MG63 (cell line): ENCODE results near the gene IFNA14. TPM values are rescaled to one million over a fixed set of nuclear protein-coding genes. Genes with fewer than 3 reads are reported as not detected.
"Not testable (repeated sequence)": the region's sequence is repeated elsewhere in the genome, so short reads cannot be mapped to it uniquely, and the experiment has no call there.

Experiments used
- DNase-seq: peaks from one replicate; pipeline ENCODE4 v3.0.0-alpha.2; 2020
- H3K27me3 ChIP-seq: fragments of 250-450 bp; sonication (Bioruptor Pico); 2 replicates; pipeline ENCODE4 v1.5.1; 2020; ENCODE audit warnings: mild to moderate bottlenecking, moderate library complexity
- H3K36me3 ChIP-seq: fragments of 250-450 bp; sonication (Bioruptor Pico); 2 replicates; pipeline ENCODE4 v1.5.1; 2020; ENCODE audit warnings: mild to moderate bottlenecking, moderate library complexity
- H3K4me3 ChIP-seq: fragments of 250-450 bp; sonication (Bioruptor Pico); 2 replicates; pipeline ENCODE4 v1.5.1; 2020; ENCODE audit warnings: mild to moderate bottlenecking, moderate library complexity
- H3K9me3 ChIP-seq: fragments of 250-450 bp; sonication (Bioruptor Pico); 2 replicates; pipeline ENCODE4 v1.5.1; 2020; ENCODE audit warnings: mild to moderate bottlenecking, moderate library complexity
- total RNA-seq: library from RNA; depleted of rRNA; stranded (reverse); fragments of >200 nt; shearing (Covaris generic); gene quantifications from 2 replicates; pipeline ENCODE4 v1.2.3, GENCODE V29; 2014; ENCODE audit warnings: low replicate concordance; rRNA removed

Gene IFNA14
- not detected in 2 replicates for total RNA-seq

- no peak for DNase-seq
- Histone ChIP-seq H3K4me3 (no peak within 1 kb of the TSS), H3K27me3 (peaks cover 66% of the 10 kb centered on the region), H3K36me3 (no peaks in the 10 kb centered on the region), H3K9me3 (peaks cover 2% of the 10 kb centered on the region; the same call in 1 of the 2 replicates)
Measured at GRCh38 chr9:21239911-21240310, at the start of gene IFNA14. TSS of gene IFNA14 (minus strand) at chr9:21240005. CDS start at chr9:21239935, 70 bp downstream.

GRCh38 chr9:21287280-21287679, 47.5 kb upstream of the IFNA14 start:
- H3K9me3 ChIP-seq = no peaks in the 10 kb centered on the region
- DNase-seq = no peak
- H3K4me3 ChIP-seq = no peak overlapping the region
- no peaks in the 10 kb centered on the region for H3K36me3 ChIP-seq
- H3K27me3 ChIP-seq = peaks cover 81% of the 10 kb centered on the region

- no peak for DNase-seq
- Histone ChIP-seq H3K9me3 (no peaks in the 10 kb centered on the region), H3K27me3 (peaks cover 82% of the 10 kb centered on the region), H3K36me3 (no peaks in the 10 kb centered on the region), H3K4me3 (no peak overlapping the region)
Measured at GRCh38 chr9:21286659-21287058, 46.9 kb upstream of the IFNA14 start.

- DNase-seq = no peak
- H3K9me3 ChIP-seq = no peaks in the 10 kb centered on the region
- no peaks in the 10 kb centered on the region for H3K36me3 ChIP-seq
- peaks cover 83% of the 10 kb centered on the region for H3K27me3 ChIP-seq
- H3K4me3 ChIP-seq = no peak overlapping the region
Measured at GRCh38 chr9:21286099-21286498, 46.3 kb upstream of the IFNA14 start.

DNA sequence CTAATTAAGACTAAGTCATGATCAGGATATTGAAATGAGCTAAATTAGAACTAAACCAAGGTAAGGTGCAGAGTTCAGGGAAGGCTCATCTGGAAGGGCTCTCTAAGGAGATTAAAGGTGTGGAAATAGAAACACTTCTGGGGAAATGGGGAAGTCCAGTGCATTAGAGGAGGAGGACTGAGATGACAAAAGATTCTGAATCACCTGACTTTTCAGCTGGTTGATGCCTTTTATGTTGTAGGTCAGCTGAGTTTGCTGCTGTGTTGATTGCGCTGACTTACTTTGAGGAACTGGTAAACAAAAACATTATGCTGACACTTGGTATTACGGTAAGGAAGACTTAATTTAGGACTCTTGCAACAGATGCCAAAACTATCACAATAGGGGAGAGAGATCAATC, 41.5 kb upstream of the IFNA14 start:
- Histone ChIP-seq H3K9me3 (no peaks in the 10 kb centered on the region), H3K27me3 (peaks cover 81% of the 10 kb centered on the region), H3K4me3 (no peak overlapping the region), H3K36me3 (no peaks in the 10 kb centered on the region)
- no peak for DNase-seq

DNA sequence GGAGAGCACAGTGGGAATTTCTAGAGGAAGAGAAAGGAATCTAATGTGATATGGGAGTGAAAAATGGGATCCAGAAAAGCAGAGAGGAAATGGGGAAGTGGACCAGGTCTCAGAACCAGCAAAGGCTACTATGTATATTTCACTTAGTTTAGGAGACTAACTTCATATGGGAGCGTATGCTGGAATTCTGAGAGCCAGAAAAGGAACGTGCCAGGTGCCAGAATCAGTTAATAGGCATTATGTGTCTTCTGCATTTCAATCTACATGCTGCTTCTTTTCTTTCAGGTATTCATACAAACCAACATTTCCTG, 28.5 kb upstream of the IFNA14 start:
- DNase-seq = no peak
- Histone ChIP-seq H3K4me3 (no peak overlapping the region), H3K9me3 (peaks cover 11% of the 10 kb centered on the region; the same call in 1 of the 2 replicates), H3K27me3 (peaks cover 92% of the 10 kb centered on the region), H3K36me3 (no peaks in the 10 kb centered on the region)

- H3K27me3 ChIP-seq = peaks cover 91% of the 10 kb centered on the region
- peaks cover 9% of the 10 kb centered on the region; the same call in 1 of the 2 replicates for H3K9me3 ChIP-seq
- no peak overlapping the region for H3K4me3 ChIP-seq
- no peaks in the 10 kb centered on the region for H3K36me3 ChIP-seq
- DNase-seq = no peak
Measured at GRCh38 chr9:21267485-21268346, 27.9 kb upstream of the IFNA14 start.

DNA sequence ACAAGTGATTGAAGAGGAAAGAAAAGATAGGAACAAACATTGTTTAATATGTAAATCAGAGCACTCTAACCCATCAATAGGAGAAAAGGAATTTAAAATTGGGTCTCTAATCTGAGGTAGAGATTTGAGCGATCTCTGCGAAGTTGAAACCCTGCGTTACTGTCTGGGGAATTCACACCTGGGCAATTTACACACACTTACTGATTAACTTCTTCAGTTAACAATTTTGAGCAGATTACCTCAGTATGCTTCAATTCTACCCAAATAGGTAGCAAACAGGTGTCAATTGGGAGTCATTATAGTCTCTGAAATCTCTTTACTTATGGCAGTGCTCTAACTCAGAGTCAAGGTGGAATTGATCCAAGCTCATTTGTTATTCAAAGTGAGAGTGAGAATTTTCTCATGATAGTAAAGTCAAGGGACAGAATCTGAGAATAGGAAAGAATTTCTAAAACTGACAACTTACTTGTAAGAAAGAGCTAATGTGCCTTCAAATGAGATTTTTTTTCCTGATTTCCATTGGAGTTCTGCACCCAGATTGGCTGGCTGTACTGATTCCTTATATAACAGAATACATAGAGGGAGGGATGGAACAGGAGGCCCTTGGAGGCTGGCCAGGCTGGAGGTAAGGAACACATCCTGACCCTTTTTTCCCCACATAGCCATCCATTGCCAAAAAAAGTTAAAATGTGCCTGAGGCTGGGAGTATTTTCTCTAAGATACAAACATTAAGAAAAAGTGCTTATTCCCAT, 27.1 kb upstream of the IFNA14 start:
- Histone ChIP-seq H3K4me3 (no peak overlapping the region), H3K36me3 (no peaks in the 10 kb centered on the region), H3K9me3 (peaks cover 9% of the 10 kb centered on the region; the same call in 1 of the 2 replicates), H3K27me3 (peaks cover 96% of the 10 kb centered on the region)
- DNase-seq = no peak

- Histone ChIP-seq H3K9me3 (0 out of 2 replicates have a peak, but pooled peaks cover 2% of the 10 kb centered on the region), H3K27me3 (peaks cover 96% of the 10 kb centered on the region), H3K4me3 (no peak overlapping the region), H3K36me3 (no peaks in the 10 kb centered on the region)
- peak; percentile 53 for DNase-seq
Measured at GRCh38 chr9:21265421-21266189, 25.8 kb upstream of the IFNA14 start.

DNA sequence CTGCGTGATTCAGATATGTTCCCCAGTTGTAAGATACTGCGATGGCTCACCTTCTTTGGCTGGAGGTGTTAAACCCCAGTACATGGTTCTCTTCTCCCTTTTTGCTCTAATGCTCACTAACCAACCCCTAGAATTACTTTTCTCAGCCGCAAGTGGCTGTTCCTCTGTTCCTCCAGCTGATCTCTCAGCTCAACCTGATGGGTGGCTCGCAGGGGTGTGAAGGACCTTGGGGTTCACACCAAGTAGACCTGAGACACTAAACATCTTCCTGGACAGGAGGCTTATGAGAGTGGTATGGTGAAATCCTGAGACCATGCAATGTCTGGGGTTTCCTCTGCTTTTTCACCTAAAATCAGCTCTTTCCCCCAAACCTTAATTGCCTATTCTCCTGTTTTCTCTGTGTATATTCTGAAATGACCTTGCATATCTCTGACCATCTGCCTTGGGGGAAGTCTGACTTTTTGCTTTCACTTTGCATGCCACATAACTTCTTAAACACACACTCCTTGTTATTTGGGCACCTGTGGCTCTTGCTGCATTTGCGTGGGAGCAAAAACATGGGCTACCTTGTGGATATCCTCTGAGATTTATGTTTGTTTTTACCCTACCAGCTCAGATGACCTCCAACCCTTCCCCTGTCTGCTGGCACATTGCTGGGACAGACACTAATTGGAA, 15.9 kb upstream of the IFNA14 start:
- no peaks in the 10 kb centered on the region for H3K9me3 ChIP-seq
- DNase-seq = no peak
- peaks cover 70% of the 10 kb centered on the region for H3K27me3 ChIP-seq
- H3K36me3 ChIP-seq = no peaks in the 10 kb centered on the region
- H3K4me3 ChIP-seq = no peak overlapping the region

DNA sequence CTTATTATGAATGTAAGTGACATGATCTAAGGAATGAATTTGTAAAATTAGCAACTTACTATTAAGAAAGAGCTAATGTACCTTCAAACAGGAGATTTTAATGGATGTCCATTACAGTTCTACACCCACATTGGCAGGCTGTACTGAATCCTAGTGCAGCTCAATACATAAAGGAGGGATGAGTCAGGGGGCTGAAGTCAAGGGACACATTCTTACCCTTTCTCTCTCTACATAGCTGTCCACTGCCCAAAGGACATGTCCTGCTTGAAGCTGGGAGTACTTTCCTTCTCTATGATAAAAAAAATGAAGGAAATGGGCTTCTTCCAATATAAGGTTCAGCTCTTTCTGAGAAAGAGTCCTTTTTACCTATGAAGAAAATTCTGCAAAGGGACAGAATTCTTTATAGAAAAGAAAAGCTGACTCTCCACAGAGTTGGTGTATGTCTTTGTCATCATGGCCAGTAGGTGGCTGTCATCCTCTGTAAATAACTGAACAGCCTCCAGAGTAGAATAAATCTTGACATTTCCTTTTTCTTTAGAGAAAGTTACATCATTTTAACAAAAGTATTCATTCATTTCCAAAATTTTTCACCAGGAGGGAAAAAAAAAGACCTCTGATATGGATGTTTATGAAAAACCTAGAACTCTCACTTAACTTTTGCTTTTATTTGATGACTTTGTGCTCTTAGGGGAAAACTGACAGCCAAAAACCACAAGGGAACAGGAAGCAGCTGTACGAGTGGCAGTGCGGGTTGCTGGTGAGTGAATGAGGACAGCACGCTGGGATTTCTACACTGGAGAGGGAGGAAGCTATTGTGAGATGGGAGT, 13.1 kb upstream of the IFNA14 start:
- peak; percentile 69 for DNase-seq
- peaks cover 84% of the 10 kb centered on the region for H3K27me3 ChIP-seq
- no peak overlapping the region for H3K4me3 ChIP-seq
- H3K9me3 ChIP-seq = no peaks in the 10 kb centered on the region
- H3K36me3 ChIP-seq = no peaks in the 10 kb centered on the region

DNA sequence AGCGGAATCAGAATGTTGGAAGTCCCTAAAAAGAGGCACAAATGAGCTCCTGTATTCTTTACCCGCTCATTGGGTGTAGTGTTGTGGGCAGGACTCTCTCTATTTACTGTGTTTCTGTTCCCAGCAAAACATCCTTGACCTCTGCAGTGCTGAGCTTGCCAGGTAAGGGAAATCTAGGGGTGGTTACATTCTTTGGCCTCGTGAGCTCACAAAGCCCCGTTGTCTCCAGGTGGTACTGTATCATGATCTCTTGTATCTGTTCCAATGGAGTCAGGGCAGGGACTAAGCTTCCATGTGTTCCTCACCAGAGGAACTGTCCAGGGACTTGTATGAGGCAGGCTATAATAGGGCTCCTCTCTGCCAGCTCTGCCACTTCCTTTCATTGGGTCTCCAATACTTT, 11.8 kb upstream of the IFNA14 start:
- DNase-seq = no peak
- no peaks in the 10 kb centered on the region for H3K36me3 ChIP-seq
- peaks cover 77% of the 10 kb centered on the region for H3K27me3 ChIP-seq
- H3K9me3 ChIP-seq = no peaks in the 10 kb centered on the region
- H3K4me3 ChIP-seq = no peak overlapping the region

DNA sequence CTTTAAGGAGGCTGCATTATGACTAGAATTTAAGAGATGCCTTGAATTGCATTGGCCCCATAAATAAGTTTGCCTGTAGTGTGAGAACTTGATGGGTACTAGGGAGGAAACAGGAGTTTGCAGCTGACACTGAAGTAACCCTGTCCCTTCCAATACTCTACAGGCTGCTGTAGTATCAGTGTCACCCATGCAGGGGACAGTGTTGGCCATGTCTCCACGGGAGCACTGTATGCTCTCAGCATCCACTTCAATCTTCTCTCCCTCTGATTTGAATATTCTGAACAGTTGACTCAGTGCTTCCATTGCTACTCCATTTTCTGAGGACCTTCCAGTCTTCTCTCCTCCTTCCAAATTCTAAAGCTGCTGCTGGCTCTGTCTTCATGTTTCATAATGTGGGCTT, 11.4 kb upstream of the IFNA14 start:
- H3K36me3 ChIP-seq = no peaks in the 10 kb centered on the region
- no peak overlapping the region for H3K4me3 ChIP-seq
- no peaks in the 10 kb centered on the region for H3K9me3 ChIP-seq
- no peak for DNase-seq
- peaks cover 72% of the 10 kb centered on the region for H3K27me3 ChIP-seq

- H3K9me3 ChIP-seq = peaks cover 2% of the 10 kb centered on the region; the same call in 1 of the 2 replicates
- no peak for DNase-seq
- H3K27me3 ChIP-seq = peaks cover 56% of the 10 kb centered on the region
- H3K36me3 ChIP-seq = no peaks in the 10 kb centered on the region
- H3K4me3 ChIP-seq = no peak overlapping the region
Measured at GRCh38 chr9:21244836-21245235, 5.0 kb upstream of the IFNA14 start.

- H3K27me3 ChIP-seq = peaks cover 38% of the 10 kb centered on the region
- not testable (repeated sequence) for H3K4me3 ChIP-seq, H3K36me3 ChIP-seq, DNase-seq, H3K9me3 ChIP-seq
Measured at GRCh38 chr9:21236360-21236714, 3.5 kb downstream of the IFNA14 start.
